SK-N-SH (cell line): ENCODE data around the gene TARBP1. TPM values are rescaled to one million over a fixed set of nuclear protein-coding genes. Genes with fewer than 3 reads are reported as not detected.

Experiments used
- CTCF ChIA-PET: fragments of 300-600, 350-600 bp; formaldehyde crosslinking; extraction: SDS; loops from one replicate; lab custom pipeline; 2021; lab: Yijun Ruan, JAX
- POLR2A ChIA-PET: fragments of 350-600 bp; sonication (Branson Sonifier 250); formaldehyde crosslinking; extraction: SDS; loops from one replicate; lab custom pipeline; 2020; ENCODE audit warnings: antibody characterized with exemption, inconsistent platforms; lab: Yijun Ruan, JAX
- DNase-seq: peaks from one replicate; pipeline ENCODE4 v3.0.0; 2012
- H2AFZ ChIP-seq: fragments of 200-600 bp; sonication (generic); 2 replicates; pipeline ENCODE4 v1.8.1; 2016; ENCODE audit warnings: antibody characterized with exemption, mild to moderate bottlenecking, low read depth
- H3F3A ChIP-seq: fragments of 200-600 bp; sonication (generic); replicated peaks from 2 replicates; pipeline ENCODE3; 2016; ENCODE audit warnings: antibody characterized with exemption, mild to moderate bottlenecking; ENCODE audit not compliant: insufficient read depth
- H3K27ac ChIP-seq, 2 experiments: fragments of 200-500 bp in 1 of 2; fragments of 200-600 bp in 1 of 2; sonication (Bioruptor generic) in 1 of 2; sonication (generic), shearing (Covaris generic) in 1 of 2; 2 replicates each; pipeline versions ENCODE4 v1.5.1 to v1.6.1; 2014 to 2016; ENCODE audit warnings: low read depth in 2 of 2, inconsistent platforms in 1 of 2, low read length in 1 of 2, mild to moderate bottlenecking in 1 of 2, mixed read lengths in 1 of 2
- H3K27me3 ChIP-seq: fragments of 200-600 bp; sonication (generic), shearing (Covaris generic); 2 replicates; pipeline ENCODE4 v1.6.1; 2016; ENCODE audit warnings: mixed run types; ENCODE audit not compliant: insufficient read depth
- H3K36me3 ChIP-seq, 2 experiments: fragments of 200-500 bp in 1 of 2; fragments of 200-600 bp in 1 of 2; sonication (Bioruptor generic) in 1 of 2; sonication (generic) in 1 of 2; replicated peaks in 1 of 2; 2 replicates each; pipeline versions ENCODE3 to v1.5.1; 2014 to 2016; ENCODE audit warnings: low read length in 1 of 2, mild to moderate bottlenecking in 1 of 2; ENCODE audit not compliant: insufficient read depth in 2 of 2, control insufficient read depth in 1 of 2
- H3K4me1 ChIP-seq, 2 experiments: fragments of 200-500 bp in 1 of 2; fragments of 200-600 bp in 1 of 2; sonication (Bioruptor generic) in 1 of 2; sonication (generic), shearing (Covaris generic) in 1 of 2; 2 replicates each; pipeline versions ENCODE4 v1.5.1 to v1.6.1; 2014 to 2016; ENCODE audit warnings: low read depth in 1 of 2, low read length in 1 of 2, mixed run types in 1 of 2; ENCODE audit not compliant: insufficient read depth in 2 of 2, control insufficient read depth in 1 of 2
- H3K4me2 ChIP-seq: fragments of 200-600 bp; sonication (generic), shearing (Covaris generic); 2 replicates; pipeline ENCODE4 v1.6.1; 2017; ENCODE audit warnings: mixed run types
- H3K4me3 ChIP-seq, 2 experiments: fragments of 200-500 bp in 1 of 2; fragments of 200-600 bp in 1 of 2; sonication (Bioruptor generic) in 1 of 2; sonication (generic), shearing (Covaris generic) in 1 of 2; 2 replicates each; pipeline versions ENCODE4 v1.5.1 to v1.8.1; 2014 to 2016; ENCODE audit warnings: low read depth in 2 of 2, inconsistent platforms in 1 of 2, low read length in 1 of 2, mild to moderate bottlenecking in 1 of 2, mixed read lengths in 1 of 2, moderate library complexity in 1 of 2
- H3K79me2 ChIP-seq: fragments of 200-600 bp; sonication (generic); 2 replicates; pipeline ENCODE4 v1.8.1; 2017; ENCODE audit warnings: mild to moderate bottlenecking; ENCODE audit not compliant: insufficient read depth
- H3K9ac ChIP-seq: fragments of 200-600 bp; sonication (generic); 2 replicates; pipeline ENCODE4 v1.6.1; 2017; ENCODE audit warnings: mixed run types
- H3K9me2 ChIP-seq: fragments of 200-600 bp; sonication (generic); 2 replicates; pipeline ENCODE4 v1.6.1; 2017; ENCODE audit warnings: mixed run types
- H3K9me3 ChIP-seq: fragments of 200-600 bp; sonication (generic); 2 replicates; pipeline ENCODE4 v1.6.1; 2017; ENCODE audit warnings: mixed run types, mild to moderate bottlenecking, moderate library complexity
- H4K20me1 ChIP-seq: fragments of 200-600 bp; sonication (generic); 2 replicates; pipeline ENCODE4 v1.6.1; 2017; ENCODE audit warnings: mild to moderate bottlenecking, mixed run types; ENCODE audit not compliant: insufficient read depth
- EP300 ChIP-seq, 2 experiments: IDR thresholded peaks; 2 replicates each; pipeline versions ENCODE4 v1.4.0 to v1.6.1; 2012; ENCODE audit warnings: borderline replicate concordance in 1 of 2, low read depth in 1 of 2, low read length in 1 of 2
- FOSL2 ChIP-seq: IDR thresholded peaks from 2 replicates; pipeline ENCODE4 v1.4.0; 2012; ENCODE audit warnings: low read depth, mild to moderate bottlenecking, moderate library complexity, borderline replicate concordance
- NFIC ChIP-seq: IDR thresholded peaks from 2 replicates; pipeline ENCODE4 v1.4.0; 2012; ENCODE audit warnings: borderline replicate concordance
- NRF1 ChIP-seq: IDR thresholded peaks from 2 replicates; pipeline ENCODE4 v1.6.1; 2012; ENCODE audit warnings: low read depth, mild to moderate bottlenecking, low read length
- TCF12 ChIP-seq: IDR thresholded peaks from 2 replicates; pipeline ENCODE4 v1.4.0; 2012
- YY1 ChIP-seq: IDR thresholded peaks from 2 replicates; pipeline ENCODE4 v1.4.0; 2012; ENCODE audit warnings: low read depth, mild to moderate bottlenecking
- WGBS: methylation state at CpG from one replicate; pipeline ENCODE4 v1.1.6; 2017; ENCODE audit warnings: low lambda C conversion rate; 5-methylcytosine and 5-hydroxymethylcytosine counted together
- polyA plus RNA-seq, 3 experiments: library from polyadenylated mRNA; depleted of rRNA; stranded (reverse); fragments of >200 nt; gene quantifications; 2 replicates each; pipeline ENCODE4 v1.2.3, GENCODE V29; 2012
- TF ChIP-seq, protein P1 (sequence below): fragments of 150-350 bp; IDR thresholded peaks from 2 replicates; pipeline ENCODE4 v1.6.1; 2016; ENCODE audit warnings: mild to moderate bottlenecking, low read depth, low read length
- TF ChIP-seq, protein P2 (sequence below): fragments of 150-350 bp; IDR thresholded peaks from 2 replicates; pipeline ENCODE4 v1.6.1; 2017; ENCODE audit warnings: antibody characterized with exemption, low read length, low read depth, borderline replicate concordance

Gene TARBP1
- polyA plus RNA-seq, 1 of the 3 experiments (the other 2 are of a cell fraction), result 33.0 TPM

DNA sequence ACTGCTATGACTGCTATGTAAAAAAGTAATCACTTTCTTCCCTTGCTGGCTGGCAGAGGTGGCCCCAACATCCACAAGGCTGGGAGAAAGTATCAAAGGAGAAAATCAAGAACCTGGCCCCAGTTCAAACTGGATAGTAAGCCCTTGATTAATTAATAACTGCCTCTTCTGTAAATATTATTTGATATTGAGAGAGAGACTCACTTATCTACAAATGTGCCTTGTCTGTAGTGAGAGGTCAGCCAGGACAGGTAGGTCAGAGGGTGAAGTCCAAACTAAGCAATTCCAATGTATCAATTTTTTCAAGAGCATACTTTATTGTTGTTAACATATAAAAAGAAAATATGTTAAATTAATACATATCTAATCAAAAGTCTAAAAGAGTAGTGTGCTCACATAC lies 23.8 kb upstream of the TARBP1 start (continued):
- TF ChIP-seq, protein P1, sequence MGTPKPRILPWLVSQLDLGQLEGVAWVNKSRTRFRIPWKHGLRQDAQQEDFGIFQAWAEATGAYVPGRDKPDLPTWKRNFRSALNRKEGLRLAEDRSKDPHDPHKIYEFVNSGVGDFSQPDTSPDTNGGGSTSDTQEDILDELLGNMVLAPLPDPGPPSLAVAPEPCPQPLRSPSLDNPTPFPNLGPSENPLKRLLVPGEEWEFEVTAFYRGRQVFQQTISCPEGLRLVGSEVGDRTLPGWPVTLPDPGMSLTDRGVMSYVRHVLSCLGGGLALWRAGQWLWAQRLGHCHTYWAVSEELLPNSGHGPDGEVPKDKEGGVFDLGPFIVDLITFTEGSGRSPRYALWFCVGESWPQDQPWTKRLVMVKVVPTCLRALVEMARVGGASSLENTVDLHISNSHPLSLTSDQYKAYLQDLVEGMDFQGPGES, result no peak
- TF ChIP-seq FOSL2 (no peak), EP300 (IDR thresholded peaks at IDR 0.05; ENCODE audit: borderline replicate concordance in 1 of 2, low read depth in 1 of 2, low read length in 1 of 2) (no peak), YY1 (no peak), TCF12 (no peak), NFIC (no peak)

DNA sequence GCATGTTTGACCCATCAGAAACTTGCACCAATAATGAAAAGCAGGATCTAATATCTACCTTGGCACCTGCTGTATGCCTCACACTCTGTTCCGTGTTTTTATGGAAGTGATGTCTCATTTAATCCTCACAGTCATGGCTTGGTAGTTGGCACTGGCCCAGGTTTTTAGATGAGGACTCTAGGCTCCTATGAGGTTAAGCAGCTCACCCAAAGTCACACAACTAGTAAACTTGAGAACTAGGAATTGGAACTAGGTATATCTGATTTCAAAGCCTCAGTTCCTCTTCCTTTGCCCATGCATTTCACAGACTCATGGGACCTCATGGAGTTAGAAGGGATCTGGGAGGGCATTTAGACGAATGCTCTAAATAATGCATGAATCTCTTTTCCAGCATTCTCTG lies 21.3 kb upstream of the TARBP1 start:
- no peak overlapping the region for H3K4me3 ChIP-seq
- no peaks in the 10 kb centered on the region for H3K27me3 ChIP-seq
- ChIA-PET POLR2A (interaction anchor here (0.6 to 2.2 kb wide), 7 partner anchors 99 to 583 kb away, joined by 3 to 5 read pairs (median 3); no protein-coding TSS in a partner anchor), CTCF (interaction anchor here (0.6 to 4.8 kb wide), 21 partner anchors 9 to 606 kb away, joined by 3 to 73 read pairs (median 8); no protein-coding TSS in a partner anchor)
- H3K9me3 ChIP-seq, result no peaks in the 10 kb centered on the region
- H3K9me2 ChIP-seq, result no peaks in the 10 kb centered on the region
- WGBS, result 65% methylated on average over 2 of the region's 2 CpGs
- H2AFZ ChIP-seq, result no peak overlapping the region
- no peaks in the 10 kb centered on the region for H3K36me3 ChIP-seq
- H3F3A ChIP-seq, result peaks cover 26% of the 10 kb centered on the region
- no peaks in the 10 kb centered on the region for H4K20me1 ChIP-seq
- peaks cover 19 to 27% of the 10 kb centered on the region in 2 experiments; a peak in 3 of 4 replicates for H3K4me1 ChIP-seq
- peak overlapping the region; percentile 35 to 71; a peak in 3 of 4 replicates for H3K27ac ChIP-seq
- peak; percentile 17; the same call in 1 of the 2 replicates for TF ChIP-seq NFIC
- TF ChIP-seq, protein P2, sequence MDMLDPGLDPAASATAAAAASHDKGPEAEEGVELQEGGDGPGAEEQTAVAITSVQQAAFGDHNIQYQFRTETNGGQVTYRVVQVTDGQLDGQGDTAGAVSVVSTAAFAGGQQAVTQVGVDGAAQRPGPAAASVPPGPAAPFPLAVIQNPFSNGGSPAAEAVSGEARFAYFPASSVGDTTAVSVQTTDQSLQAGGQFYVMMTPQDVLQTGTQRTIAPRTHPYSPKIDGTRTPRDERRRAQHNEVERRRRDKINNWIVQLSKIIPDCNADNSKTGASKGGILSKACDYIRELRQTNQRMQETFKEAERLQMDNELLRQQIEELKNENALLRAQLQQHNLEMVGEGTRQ, result no peak
- H3K9ac ChIP-seq, result peak overlapping the region; percentile 0; the same call in 1 of the 2 replicates
- DNase-seq, result no peak
- H3K4me2 ChIP-seq, result no peak overlapping the region
- no peaks in the 10 kb centered on the region for H3K79me2 ChIP-seq

DNA sequence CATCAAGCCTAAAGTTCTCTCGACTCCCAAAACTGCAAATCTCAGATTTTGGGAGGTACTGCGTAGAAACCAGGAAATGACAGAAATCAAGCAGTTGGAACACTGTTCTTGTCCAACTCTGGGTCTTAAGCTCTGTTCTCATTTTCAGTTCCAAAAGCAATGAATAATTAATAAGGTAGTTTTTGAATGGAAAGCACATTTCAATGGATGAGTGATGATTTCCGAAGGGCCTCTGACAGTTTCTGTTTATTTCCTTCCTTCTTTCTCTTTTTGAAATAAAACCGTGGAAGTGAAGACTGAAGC lies 20.9 kb upstream of the TARBP1 start:
- H4K20me1 ChIP-seq, result no peaks in the 10 kb centered on the region
- no peak for DNase-seq
- H3K79me2 ChIP-seq, result no peaks in the 10 kb centered on the region
- ChIA-PET POLR2A (interaction anchor here (0.9 to 2.2 kb wide), 11 partner anchors 44 to 584 kb away, joined by 3 to 13 read pairs (median 5); no protein-coding TSS in a partner anchor), CTCF (interaction anchor here (0.7 to 4.8 kb wide), 51 partner anchors 9 to 610 kb away, joined by 3 to 73 read pairs (median 6); partner anchors contain the start of gene IRF2BP2)
- H3K9me3 ChIP-seq, result no peaks in the 10 kb centered on the region
- peaks cover 22 to 30% of the 10 kb centered on the region in 2 experiments; a peak in 3 of 4 replicates for H3K4me1 ChIP-seq
- no peak overlapping the region for H3K4me3 ChIP-seq
- H3K27ac ChIP-seq, result peak overlapping the region; percentile 71 to 81
- no peaks in the 10 kb centered on the region for H3K27me3 ChIP-seq
- peaks cover 30% of the 10 kb centered on the region for H3F3A ChIP-seq
- H3K36me3 ChIP-seq, result no peaks in the 10 kb centered on the region
- TF ChIP-seq FOSL2, result no peak
- no peak for TF ChIP-seq NRF1
- H3K4me2 ChIP-seq, result peak overlapping the region; percentile 18
- H2AFZ ChIP-seq, result peak overlapping the region; percentile 75; the same call in 1 of the 2 replicates
- 89% methylated on average over 4 of the region's 4 CpGs for WGBS
- H3K9ac ChIP-seq, result peak overlapping the region; percentile 39; the same call in 1 of the 2 replicates
- no peaks in the 10 kb centered on the region for H3K9me2 ChIP-seq
